Mesendoderm (in vitro differentiated cells): ENCODE data around the gene SVBP.

ENCODE experiments used
- DNase-seq: peaks from one replicate; pipeline ENCODE4 v3.0.0; 2013
- H2AK5ac ChIP-seq: 2 replicates; pipeline ENCODE4 v1.6.1; 2013; ENCODE audit warnings: low read length, inconsistent platforms
- H2BK120ac ChIP-seq: 2 replicates; pipeline ENCODE4 v1.6.1; 2013; ENCODE audit warnings: low read depth, mild to moderate bottlenecking, low read length, moderate library complexity, mixed read lengths
- H2BK15ac ChIP-seq: replicated peaks from 2 replicates; pipeline ENCODE4 v1.6.1; 2013; ENCODE audit warnings: low read depth, mild to moderate bottlenecking, moderate library complexity
- H2BK5ac ChIP-seq: 2 replicates; pipeline ENCODE4 v1.6.1; 2013; ENCODE audit warnings: low read length, inconsistent platforms
- H3K18ac ChIP-seq: 2 replicates; pipeline ENCODE4 v1.6.1; 2013; ENCODE audit warnings: mild to moderate bottlenecking, low read length, mixed read lengths
- H3K23ac ChIP-seq: one replicate; pipeline ENCODE4 v1.6.1; 2013; ENCODE audit warnings: low read length
- H3K27ac ChIP-seq: 2 replicates; pipeline ENCODE4 v1.5.1; 2013; ENCODE audit warnings: low read depth, mild to moderate bottlenecking, inconsistent platforms, low read length, moderate library complexity
- H3K27me3 ChIP-seq: 2 replicates; pipeline ENCODE4 v1.6.1; 2013; ENCODE audit warnings: low read length, control low read depth, mild to moderate bottlenecking, inconsistent platforms; ENCODE audit not compliant: insufficient read depth, poor library complexity
- H3K36me3 ChIP-seq: 2 replicates; pipeline ENCODE4 v1.6.1; 2013; ENCODE audit warnings: low read length, inconsistent platforms; ENCODE audit not compliant: control insufficient read depth, insufficient read depth
- H3K4ac ChIP-seq: one replicate; pipeline ENCODE4 v1.6.1; 2013; ENCODE audit warnings: low read depth, mild to moderate bottlenecking, low read length, moderate library complexity
- H3K4me1 ChIP-seq: 2 replicates; pipeline ENCODE4 v1.6.1; 2013; ENCODE audit warnings: low read depth, low read length, inconsistent platforms; ENCODE audit not compliant: control insufficient read depth
- H3K4me2 ChIP-seq: 2 replicates; pipeline ENCODE4 v1.6.1; 2013; ENCODE audit warnings: low read length
- H3K4me3 ChIP-seq: 2 replicates; pipeline ENCODE4 v1.5.1; 2013; ENCODE audit warnings: mild to moderate bottlenecking, low read length
- H3K56ac ChIP-seq: one replicate; pipeline ENCODE4 v1.6.1; 2013; ENCODE audit warnings: low read length
- H3K79me1 ChIP-seq: 2 replicates; pipeline ENCODE4 v1.6.1; 2013; ENCODE audit warnings: low read length, inconsistent platforms
- H3K79me2 ChIP-seq: 2 replicates; pipeline ENCODE4 v1.6.1; 2013; ENCODE audit warnings: mild to moderate bottlenecking, low read length; ENCODE audit not compliant: control insufficient read depth, insufficient read depth
- H3K9ac ChIP-seq: 2 replicates; pipeline ENCODE4 v1.6.1; 2013; ENCODE audit warnings: low read length, inconsistent platforms
- H4K5ac ChIP-seq: one replicate; pipeline ENCODE4 v1.6.1; 2013; ENCODE audit warnings: low read length
- H4K8ac ChIP-seq: one replicate; pipeline ENCODE4 v1.6.1; 2013; ENCODE audit warnings: low read depth, mild to moderate bottlenecking, control low read depth, low read length, moderate library complexity
- WGBS: extraction: QIAGEN DNeasy Blood & Tissue Kit; methylation state at CpG from one replicate; pipeline ENCODE4 v1.1.7; 2013; ENCODE audit warnings: low lambda C conversion rate, missing lambda C conversion rate; ENCODE audit not compliant: insufficient coverage; ENCODE audit errors: extremely low coverage; 5-methylcytosine and 5-hydroxymethylcytosine counted together

The SVBP gene

DNA sequence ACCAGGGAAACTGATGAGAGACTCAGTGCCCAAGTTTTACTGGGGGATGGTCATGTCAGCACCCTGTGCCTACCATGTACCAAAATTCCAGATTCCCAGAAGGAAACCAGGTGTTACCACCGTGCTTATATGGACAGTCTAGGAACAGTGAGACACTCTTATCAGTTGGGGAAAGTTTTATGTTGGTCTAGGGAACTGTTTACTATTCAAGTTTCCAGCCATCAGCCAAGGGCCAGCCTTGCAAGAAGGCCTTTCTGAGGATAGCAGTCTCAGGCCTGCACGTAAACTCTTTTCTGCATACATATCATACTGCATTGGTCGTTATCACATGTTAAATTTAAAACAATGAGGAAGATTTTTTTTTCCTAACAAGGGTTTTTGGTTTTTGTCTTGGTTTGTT is 19.8 kb downstream of the SVBP start:
- Histone ChIP-seq H2BK5ac (no peak overlapping the region), H3K79me2 (no peaks in the 10 kb centered on the region), H3K9ac (no peak overlapping the region), H3K23ac (no peak overlapping the region), H3K27ac (no peak overlapping the region), H4K8ac (no peak overlapping the region), H2AK5ac (no peak overlapping the region), H3K4me3 (no peak overlapping the region), H2BK15ac (no peak overlapping the region), H3K4me1 (no peaks in the 10 kb centered on the region), H3K36me3 (no peaks in the 10 kb centered on the region), H3K56ac (no peak overlapping the region), H3K27me3 (no peaks in the 10 kb centered on the region), H3K4me2 (no peak overlapping the region), H2BK120ac (no peak overlapping the region), H4K5ac (no peak overlapping the region), H3K4ac (no peak overlapping the region), H3K79me1 (no peaks in the 10 kb centered on the region), H3K18ac (no peak overlapping the region)
- WGBS: no CpG with 5 or more reads among the region's 3 CpGs
- DNase-seq: no peak

- WGBS: no CpG with 5 or more reads among the region's 2 CpGs
- Histone ChIP-seq H2BK5ac (no peak overlapping the region), H3K79me2 (no peaks in the 10 kb centered on the region), H3K56ac (no peak overlapping the region), H3K27ac (no peak overlapping the region), H3K36me3 (no peaks in the 10 kb centered on the region), H3K27me3 (no peaks in the 10 kb centered on the region), H2BK15ac (no peak overlapping the region), H3K4me3 (no peak overlapping the region), H2AK5ac (no peak overlapping the region), H3K9ac (no peak overlapping the region), H3K4me2 (no peak overlapping the region), H3K4me1 (no peaks in the 10 kb centered on the region), H3K18ac (no peak overlapping the region), H4K5ac (no peak overlapping the region), H4K8ac (no peak overlapping the region), H2BK120ac (no peak overlapping the region), H3K23ac (no peak overlapping the region), H3K79me1 (no peaks in the 10 kb centered on the region), H3K4ac (no peak overlapping the region)
- no peak for DNase-seq
Measured at GRCh38 chr1:42793824-42794223, 23.4 kb downstream of the SVBP start.

GRCh38 chr1:42788021-42788420 is 29.2 kb downstream of the SVBP start:
- WGBS: no CpG with 5 or more reads among the region's 1 CpG
- no peak for DNase-seq
- no peaks in the 10 kb centered on the region for H3K36me3 ChIP-seq
- H3K23ac ChIP-seq: no peak overlapping the region
- no peak overlapping the region for H3K18ac ChIP-seq
- H3K56ac ChIP-seq: no peak overlapping the region
- no peak overlapping the region for H3K27ac ChIP-seq
- H2BK5ac ChIP-seq: no peak overlapping the region
- H3K4ac ChIP-seq: no peak overlapping the region
- H3K4me1 ChIP-seq: no peaks in the 10 kb centered on the region
- H2BK15ac ChIP-seq: no peak overlapping the region
- H3K79me1 ChIP-seq: no peaks in the 10 kb centered on the region
- H3K79me2 ChIP-seq: no peaks in the 10 kb centered on the region
- H2BK120ac ChIP-seq: no peak overlapping the region
- H4K5ac ChIP-seq: no peak overlapping the region
- H3K9ac ChIP-seq: no peak overlapping the region
- H4K8ac ChIP-seq: no peak overlapping the region
- H3K4me3 ChIP-seq: no peak overlapping the region
- no peak overlapping the region for H3K4me2 ChIP-seq
- H2AK5ac ChIP-seq: no peak overlapping the region
- H3K27me3 ChIP-seq: no peaks in the 10 kb centered on the region

DNA sequence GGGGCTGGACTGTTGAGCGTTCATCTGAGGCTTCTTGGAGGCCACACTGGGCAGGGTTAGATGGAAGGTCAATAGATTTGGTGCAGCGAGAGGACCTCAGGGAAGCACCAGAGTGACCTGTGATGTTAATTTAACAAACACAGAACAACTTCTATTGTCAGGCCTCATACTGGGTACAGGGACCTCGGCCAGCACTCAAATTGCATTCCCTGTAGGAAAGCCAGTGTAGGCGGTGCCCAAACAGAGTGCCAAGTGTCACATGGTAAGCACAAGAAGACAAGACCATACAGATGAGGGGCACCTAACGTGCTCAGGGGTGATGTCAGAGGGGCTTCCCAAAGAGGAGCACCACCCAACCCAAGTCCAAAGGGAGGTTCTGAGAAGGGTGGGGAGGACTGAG is 31.1 kb downstream of the SVBP start:
- Histone ChIP-seq H3K27me3 (no peaks in the 10 kb centered on the region), H3K4me2 (no peak overlapping the region), H3K36me3 (no peaks in the 10 kb centered on the region), H3K79me2 (no peaks in the 10 kb centered on the region), H3K4ac (no peak overlapping the region), H3K23ac (no peak overlapping the region), H3K56ac (no peak overlapping the region), H4K5ac (no peak overlapping the region), H2BK15ac (no peak overlapping the region), H2AK5ac (no peak overlapping the region), H2BK5ac (no peak overlapping the region), H3K18ac (no peak overlapping the region), H3K27ac (no peak overlapping the region), H3K4me1 (no peaks in the 10 kb centered on the region), H3K9ac (no peak overlapping the region), H4K8ac (no peak overlapping the region), H3K79me1 (no peaks in the 10 kb centered on the region), H2BK120ac (no peak overlapping the region), H3K4me3 (no peak overlapping the region)
- no peak for DNase-seq
- WGBS: no CpG with 5 or more reads among the region's 5 CpGs

GRCh38 chr1:42784946-42785693 is 32.1 kb downstream of the SVBP start, which contains the start of gene TMEM269:
Gene TMEM269 (plus strand): TSS chr1:42784991. CDS start chr1:42789894, 4,903 bp downstream.
- no CpG with 5 or more reads among the region's 54 CpGs for WGBS
- H3K4me3 ChIP-seq: no peak within 1 kb of the TSS
- no peaks in the 10 kb centered on the region for H3K27me3 ChIP-seq
- H3K27ac ChIP-seq: no peak within 1 kb of the TSS
- no peak within 1 kb of the TSS for H3K4me2 ChIP-seq
- no peaks in the 10 kb centered on the region for H3K79me2 ChIP-seq
- H3K4ac ChIP-seq: no peak within 1 kb of the TSS
- H4K5ac ChIP-seq: no peak within 1 kb of the TSS
- H3K36me3 ChIP-seq: no peaks in the 10 kb centered on the region
- H2AK5ac ChIP-seq: no peak within 1 kb of the TSS
- H4K8ac ChIP-seq: no peak within 1 kb of the TSS
- no peaks in the 10 kb centered on the region for H3K79me1 ChIP-seq
- no peak within 1 kb of the TSS for H2BK120ac ChIP-seq
- H3K18ac ChIP-seq: no peak within 1 kb of the TSS
- H3K56ac ChIP-seq: peak within 1 kb of the TSS; percentile 56
- H2BK15ac ChIP-seq: no peak within 1 kb of the TSS
- no peak within 1 kb of the TSS for H3K9ac ChIP-seq
- no peak within 1 kb of the TSS for H3K23ac ChIP-seq
- no peaks in the 10 kb centered on the region for H3K4me1 ChIP-seq
- H2BK5ac ChIP-seq: no peak within 1 kb of the TSS
- no peak for DNase-seq

DNA sequence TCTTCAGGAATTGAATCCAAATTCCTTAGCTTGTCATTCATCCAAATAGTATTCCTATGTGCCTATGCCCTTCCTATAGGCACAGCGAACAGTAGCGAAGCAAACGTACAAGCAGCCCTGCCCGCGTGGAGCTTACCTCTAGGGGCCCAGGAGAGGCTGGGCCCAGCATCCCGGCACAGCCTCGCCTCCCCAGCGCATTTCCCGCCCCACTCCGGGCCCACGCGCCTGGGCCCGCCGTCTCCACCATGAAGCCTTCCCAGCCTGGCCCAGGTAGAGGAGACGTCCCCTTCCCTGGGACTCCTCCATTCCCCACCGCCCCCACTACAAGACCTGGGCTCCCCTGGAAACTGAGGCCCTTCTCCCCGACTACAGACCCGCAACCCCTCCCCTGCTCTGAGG is 32.7 kb downstream of the SVBP start:
- no peak overlapping the region for H3K9ac ChIP-seq
- H4K5ac ChIP-seq: no peak overlapping the region
- no peaks in the 10 kb centered on the region for H3K36me3 ChIP-seq
- H3K56ac ChIP-seq: no peak overlapping the region
- no peak overlapping the region for H2AK5ac ChIP-seq
- H3K4ac ChIP-seq: no peak overlapping the region
- H3K27me3 ChIP-seq: no peaks in the 10 kb centered on the region
- H3K23ac ChIP-seq: no peak overlapping the region
- H3K79me1 ChIP-seq: no peaks in the 10 kb centered on the region
- H2BK15ac ChIP-seq: no peak overlapping the region
- no peak overlapping the region for H3K27ac ChIP-seq
- H2BK5ac ChIP-seq: no peak overlapping the region
- H3K4me3 ChIP-seq: no peak overlapping the region
- H2BK120ac ChIP-seq: no peak overlapping the region
- no peaks in the 10 kb centered on the region for H3K79me2 ChIP-seq
- no peaks in the 10 kb centered on the region for H3K4me1 ChIP-seq
- H4K8ac ChIP-seq: no peak overlapping the region
- H3K4me2 ChIP-seq: no peak overlapping the region
- WGBS: no CpG with 5 or more reads among the region's 18 CpGs
- no peak overlapping the region for H3K18ac ChIP-seq
- no peak for DNase-seq
